ENCODE measurements around the gene CALU. TPM values are rescaled to one million over a fixed set of nuclear protein-coding genes. Genes with fewer than 3 reads are reported as not detected.

CALU gene
- total and polyA plus RNA-seq, 2 experiments from 2014 or later = 136 to 179 TPM

- H2AFZ ChIP-seq = no peak overlapping the region
- Mint-ChIP-seq H3K27me3 (ENCODE audit: insufficient read depth, low read depth, poor library complexity) (peaks cover 2% of the 10 kb centered on the region), H3K9me3 (peaks cover 21% of the 10 kb centered on the region), H3K4me3 (no peak overlapping the region), H3K27ac (no peak overlapping the region), H3K4me1 (no peaks in the 10 kb centered on the region), H3K36me3 (ENCODE audit: low read depth) (peaks cover 40% of the 10 kb centered on the region)
- TF ChIP-seq ZNF114 (CRISPR knock-in tag; IDR thresholded peaks at IDR 0.05) = no peak
- no peak for TF ChIP-seq REST (IDR thresholded peaks at IDR 0.05; ENCODE audit: unreplicated experiment)
- no peak for TF ChIP-seq NANOG (IDR thresholded peaks at IDR 0.05; ENCODE audit: borderline replicate concordance)
- no peak for TF ChIP-seq ZNF331 (CRISPR knock-in tag; IDR thresholded peaks at IDR 0.05; ENCODE audit: low read depth)
- TF ChIP-seq ETS1 (IDR thresholded peaks at IDR 0.05) = no peak
- no peak for TF ChIP-seq EZH2phosphoT487 (IDR thresholded peaks at IDR 0.05; ENCODE audit: unreplicated experiment)
- TF ChIP-seq, protein P1, sequence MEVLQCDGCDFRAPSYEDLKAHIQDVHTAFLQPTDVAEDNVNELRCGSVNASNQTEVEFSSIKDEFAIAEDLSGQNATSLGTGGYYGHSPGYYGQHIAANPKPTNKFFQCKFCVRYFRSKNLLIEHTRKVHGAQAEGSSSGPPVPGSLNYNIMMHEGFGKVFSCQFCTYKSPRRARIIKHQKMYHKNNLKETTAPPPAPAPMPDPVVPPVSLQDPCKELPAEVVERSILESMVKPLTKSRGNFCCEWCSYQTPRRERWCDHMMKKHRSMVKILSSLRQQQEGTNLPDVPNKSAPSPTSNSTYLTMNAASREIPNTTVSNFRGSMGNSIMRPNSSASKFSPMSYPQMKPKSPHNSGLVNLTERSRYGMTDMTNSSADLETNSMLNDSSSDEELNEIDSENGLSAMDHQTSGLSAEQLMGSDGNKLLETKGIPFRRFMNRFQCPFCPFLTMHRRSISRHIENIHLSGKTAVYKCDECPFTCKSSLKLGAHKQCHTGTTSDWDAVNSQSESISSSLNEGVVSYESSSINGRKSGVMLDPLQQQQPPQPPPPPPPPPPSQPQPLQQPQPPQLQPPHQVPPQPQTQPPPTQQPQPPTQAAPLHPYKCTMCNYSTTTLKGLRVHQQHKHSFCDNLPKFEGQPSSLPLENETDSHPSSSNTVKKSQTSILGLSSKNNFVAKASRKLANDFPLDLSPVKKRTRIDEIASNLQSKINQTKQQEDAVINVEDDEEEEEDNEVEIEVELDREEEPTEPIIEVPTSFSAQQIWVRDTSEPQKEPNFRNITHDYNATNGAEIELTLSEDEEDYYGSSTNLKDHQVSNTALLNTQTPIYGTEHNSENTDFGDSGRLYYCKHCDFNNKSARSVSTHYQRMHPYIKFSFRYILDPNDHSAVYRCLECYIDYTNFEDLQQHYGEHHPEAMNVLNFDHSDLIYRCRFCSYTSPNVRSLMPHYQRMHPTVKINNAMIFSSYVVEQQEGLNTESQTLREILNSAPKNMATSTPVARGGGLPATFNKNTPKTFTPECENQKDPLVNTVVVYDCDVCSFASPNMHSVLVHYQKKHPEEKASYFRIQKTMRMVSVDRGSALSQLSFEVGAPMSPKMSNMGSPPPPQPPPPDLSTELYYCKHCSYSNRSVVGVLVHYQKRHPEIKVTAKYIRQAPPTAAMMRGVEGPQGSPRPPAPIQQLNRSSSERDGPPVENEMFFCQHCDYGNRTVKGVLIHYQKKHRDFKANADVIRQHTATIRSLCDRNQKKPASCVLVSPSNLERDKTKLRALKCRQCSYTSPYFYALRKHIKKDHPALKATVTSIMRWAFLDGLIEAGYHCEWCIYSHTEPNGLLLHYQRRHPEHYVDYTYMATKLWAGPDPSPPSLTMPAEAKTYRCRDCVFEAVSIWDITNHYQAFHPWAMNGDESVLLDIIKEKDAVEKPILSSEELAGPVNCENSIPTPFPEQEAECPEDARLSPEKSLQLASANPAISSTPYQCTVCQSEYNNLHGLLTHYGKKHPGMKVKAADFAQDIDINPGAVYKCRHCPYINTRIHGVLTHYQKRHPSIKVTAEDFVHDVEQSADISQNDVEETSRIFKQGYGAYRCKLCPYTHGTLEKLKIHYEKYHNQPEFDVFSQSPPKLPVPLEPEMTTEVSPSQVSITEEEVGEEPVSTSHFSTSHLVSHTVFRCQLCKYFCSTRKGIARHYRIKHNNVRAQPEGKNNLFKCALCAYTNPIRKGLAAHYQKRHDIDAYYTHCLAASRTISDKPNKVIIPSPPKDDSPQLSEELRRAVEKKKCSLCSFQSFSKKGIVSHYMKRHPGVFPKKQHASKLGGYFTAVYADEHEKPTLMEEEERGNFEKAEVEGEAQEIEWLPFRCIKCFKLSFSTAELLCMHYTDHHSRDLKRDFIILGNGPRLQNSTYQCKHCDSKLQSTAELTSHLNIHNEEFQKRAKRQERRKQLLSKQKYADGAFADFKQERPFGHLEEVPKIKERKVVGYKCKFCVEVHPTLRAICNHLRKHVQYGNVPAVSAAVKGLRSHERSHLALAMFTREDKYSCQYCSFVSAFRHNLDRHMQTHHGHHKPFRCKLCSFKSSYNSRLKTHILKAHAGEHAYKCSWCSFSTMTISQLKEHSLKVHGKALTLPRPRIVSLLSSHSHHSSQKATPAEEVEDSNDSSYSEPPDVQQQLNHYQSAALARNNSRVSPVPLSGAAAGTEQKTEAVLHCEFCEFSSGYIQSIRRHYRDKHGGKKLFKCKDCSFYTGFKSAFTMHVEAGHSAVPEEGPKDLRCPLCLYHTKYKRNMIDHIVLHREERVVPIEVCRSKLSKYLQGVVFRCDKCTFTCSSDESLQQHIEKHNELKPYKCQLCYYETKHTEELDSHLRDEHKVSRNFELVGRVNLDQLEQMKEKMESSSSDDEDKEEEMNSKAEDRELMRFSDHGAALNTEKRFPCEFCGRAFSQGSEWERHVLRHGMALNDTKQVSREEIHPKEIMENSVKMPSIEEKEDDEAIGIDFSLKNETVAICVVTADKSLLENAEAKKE (CRISPR knock-in tag; IDR thresholded peaks at IDR 0.05) = no peak
- no peak for TF ChIP-seq EZH2 (IDR thresholded peaks at IDR 0.05; ENCODE audit: low read depth, unreplicated experiment)
- TF ChIP-seq JUNB (IDR thresholded peaks at IDR 0.05; ENCODE audit: unreplicated experiment) = no peak
- no peak; the same call in 1 of the 2 replicates for TF ChIP-seq POLR2AphosphoS5 (IDR thresholded peaks at IDR 0.05; ENCODE audit: low read depth)
- TF ChIP-seq CREB1 (CRISPR knock-in tag; IDR thresholded peaks at IDR 0.05; ENCODE audit: low read depth) = no peak
- TF ChIP-seq, protein P2, sequence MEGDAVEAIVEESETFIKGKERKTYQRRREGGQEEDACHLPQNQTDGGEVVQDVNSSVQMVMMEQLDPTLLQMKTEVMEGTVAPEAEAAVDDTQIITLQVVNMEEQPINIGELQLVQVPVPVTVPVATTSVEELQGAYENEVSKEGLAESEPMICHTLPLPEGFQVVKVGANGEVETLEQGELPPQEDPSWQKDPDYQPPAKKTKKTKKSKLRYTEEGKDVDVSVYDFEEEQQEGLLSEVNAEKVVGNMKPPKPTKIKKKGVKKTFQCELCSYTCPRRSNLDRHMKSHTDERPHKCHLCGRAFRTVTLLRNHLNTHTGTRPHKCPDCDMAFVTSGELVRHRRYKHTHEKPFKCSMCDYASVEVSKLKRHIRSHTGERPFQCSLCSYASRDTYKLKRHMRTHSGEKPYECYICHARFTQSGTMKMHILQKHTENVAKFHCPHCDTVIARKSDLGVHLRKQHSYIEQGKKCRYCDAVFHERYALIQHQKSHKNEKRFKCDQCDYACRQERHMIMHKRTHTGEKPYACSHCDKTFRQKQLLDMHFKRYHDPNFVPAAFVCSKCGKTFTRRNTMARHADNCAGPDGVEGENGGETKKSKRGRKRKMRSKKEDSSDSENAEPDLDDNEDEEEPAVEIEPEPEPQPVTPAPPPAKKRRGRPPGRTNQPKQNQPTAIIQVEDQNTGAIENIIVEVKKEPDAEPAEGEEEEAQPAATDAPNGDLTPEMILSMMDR (conservative IDR thresholded peaks at IDR 0.05; ENCODE audit: low read depth in 2 of 2) = no peak
- TF ChIP-seq STAT1 (IDR thresholded peaks at IDR 0.05; ENCODE audit: unreplicated experiment) = no peak
- 0 out of 2 replicates have a peak, but pooled peaks cover 7% of the 10 kb centered on the region for H4K20me1 ChIP-seq (replicated peaks; ENCODE audit: insufficient read depth)
- H3F3A ChIP-seq (replicated peaks; ENCODE audit: low read depth) = 0 out of 2 replicates have a peak, but pooled peaks cover 4% of the 10 kb centered on the region
- no peaks in the 10 kb centered on the region for H3K4me1 ChIP-seq (ENCODE audit: insufficient read depth)
- no peak overlapping the region for H3K4me2 ChIP-seq
- no peaks in the 10 kb centered on the region for H3K79me2 ChIP-seq (replicated peaks; ENCODE audit: insufficient read depth)
- DNase-seq (ENCODE audit: low spot score) = no peak
- ATAC-seq = 0 out of 3 replicates have a peak, but pooled peaks have one; percentile 16
- H3K9me2 ChIP-seq (ENCODE audit: insufficient read depth) = no peaks in the 10 kb centered on the region
- no peak overlapping the region for H3K4me3 ChIP-seq
- H3K36me3 ChIP-seq (ENCODE audit: insufficient read depth) = peaks cover 20% of the 10 kb centered on the region
- no peak overlapping the region for H3K27ac ChIP-seq (ENCODE audit: low read depth)
- no peaks in the 10 kb centered on the region for H3K27me3 ChIP-seq (ENCODE audit: insufficient read depth)
Measured at GRCh38 chr7:128774921-128775320, 35.8 kb downstream of the CALU start.

All from GM23338 (cell line).